Inflammatory macrophage (primary cell): ENCODE data around the gene ICE2.

ENCODE experiments used
- DNase-seq, 2 donors: peaks; one replicate each; pipeline ENCODE4 v3.0.0-alpha.2; 2020 to 2022

Gene ICE2

GRCh38 chr15:60385620-60386552 lies 93.1 kb downstream of the ICE2 start:
- no peak for DNase-seq

- no peak for DNase-seq
Observed at GRCh38 chr15:60384526-60385126, 94.3 kb downstream of the ICE2 start.

GRCh38 chr15:60384053-60384452 lies 94.9 kb downstream of the ICE2 start:
- no peak for DNase-seq

DNA sequence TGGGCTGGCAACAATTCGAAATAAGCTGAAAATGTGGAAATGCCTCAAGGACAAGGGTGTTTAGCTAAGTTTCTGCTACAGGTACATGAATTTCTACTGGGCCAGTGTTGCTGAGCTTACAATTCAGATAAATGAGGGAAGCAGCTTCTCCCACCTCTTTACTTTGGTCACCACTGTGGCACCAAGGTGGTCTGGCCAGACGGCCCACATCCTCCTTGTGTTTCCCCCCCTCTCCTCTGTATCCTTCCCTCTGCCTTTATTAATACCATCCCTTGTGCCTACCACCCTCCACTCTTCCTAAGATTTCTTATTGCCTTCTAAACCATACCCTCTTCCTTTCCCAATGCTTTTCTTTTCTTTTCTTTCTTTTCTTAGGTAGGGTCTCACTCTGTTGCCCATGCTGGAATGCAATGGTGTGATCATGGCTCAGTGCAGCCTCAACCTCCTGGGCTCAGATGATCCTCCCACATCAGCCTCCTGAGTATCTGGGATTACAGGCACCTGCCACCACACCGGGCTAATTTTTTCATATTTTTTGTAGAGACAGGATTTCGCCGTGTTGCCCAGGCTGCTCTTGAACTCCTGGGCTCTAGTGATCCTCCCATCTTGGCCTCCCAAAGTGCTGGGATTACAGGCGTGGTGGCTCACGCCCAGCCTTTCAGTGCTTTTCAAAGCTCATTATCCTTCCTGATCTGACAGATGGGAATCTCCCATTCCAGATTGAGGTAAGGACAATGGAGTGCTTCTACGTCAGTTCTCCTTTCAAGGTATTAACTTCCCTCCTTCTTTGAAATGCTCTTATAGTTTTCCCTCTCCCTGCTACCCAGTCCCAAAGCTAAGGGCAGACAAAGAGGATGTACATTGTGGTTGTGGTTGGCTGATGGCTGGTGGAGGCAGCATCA lies 95.9 kb downstream of the ICE2 start:
- no peak for DNase-seq

DNA sequence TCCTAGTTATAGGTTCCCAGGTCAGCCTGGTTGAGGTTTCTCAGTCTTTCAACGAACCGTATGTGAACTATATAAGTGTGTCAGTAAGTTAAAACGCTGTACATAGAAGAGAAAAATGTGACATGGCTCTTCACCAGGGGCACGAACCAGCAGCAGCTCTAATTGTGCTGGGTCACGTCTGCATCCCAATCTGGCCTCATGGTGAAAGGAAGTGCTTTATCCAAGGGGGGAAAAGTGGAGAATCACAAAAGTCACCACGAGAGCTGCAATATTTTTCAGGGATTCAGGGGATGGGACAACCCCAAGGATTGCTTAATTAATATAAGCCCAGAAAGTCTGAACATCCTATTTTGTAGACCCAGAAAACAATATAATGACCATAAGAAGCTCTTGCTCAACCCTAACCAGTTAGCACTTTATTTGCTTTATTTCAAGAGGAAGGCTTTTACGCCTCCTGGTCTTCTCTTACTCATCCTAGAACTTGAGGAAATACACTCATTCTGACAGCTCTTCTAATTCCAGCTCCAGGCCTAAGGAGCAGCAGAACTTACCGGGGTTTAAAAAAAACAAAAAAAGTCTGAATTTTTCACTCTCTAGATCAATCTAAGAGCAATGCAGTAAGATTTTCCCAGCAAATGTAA lies 97.7 kb downstream of the ICE2 start:
- peak in 1 of 2 donors; percentile 42 for DNase-seq

- DNase-seq, result no peak
Observed at GRCh38 chr15:60379525-60380274, 99.2 kb downstream of the ICE2 start.

- no peak for DNase-seq
Observed at GRCh38 chr15:60379185-60379524, 99.8 kb downstream of the ICE2 start.

DNA sequence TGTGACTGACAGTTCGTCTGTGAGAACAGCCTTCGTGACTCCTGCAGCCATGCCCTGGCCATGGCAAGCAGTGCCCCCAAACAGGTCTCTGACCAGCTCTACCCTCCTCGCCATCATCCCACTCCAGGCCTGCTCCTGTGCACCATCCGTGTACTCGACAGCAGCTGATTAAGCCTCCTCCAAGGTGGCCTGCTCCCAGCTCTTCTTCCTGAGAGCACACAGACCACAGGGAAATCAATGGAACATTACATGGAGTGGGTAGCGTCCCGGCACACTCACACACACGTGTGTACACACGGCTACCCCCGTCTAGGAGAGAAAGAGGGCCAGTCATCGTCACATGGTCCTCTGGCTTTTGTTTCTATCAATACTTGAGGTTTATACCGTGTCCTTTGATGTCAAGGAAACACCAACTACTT lies 102.3 kb downstream of the ICE2 start:
- DNase-seq, result no peak

GRCh38 chr15:60375306-60375705 lies 103.6 kb downstream of the ICE2 start:
- DNase-seq, result no peak

DNA sequence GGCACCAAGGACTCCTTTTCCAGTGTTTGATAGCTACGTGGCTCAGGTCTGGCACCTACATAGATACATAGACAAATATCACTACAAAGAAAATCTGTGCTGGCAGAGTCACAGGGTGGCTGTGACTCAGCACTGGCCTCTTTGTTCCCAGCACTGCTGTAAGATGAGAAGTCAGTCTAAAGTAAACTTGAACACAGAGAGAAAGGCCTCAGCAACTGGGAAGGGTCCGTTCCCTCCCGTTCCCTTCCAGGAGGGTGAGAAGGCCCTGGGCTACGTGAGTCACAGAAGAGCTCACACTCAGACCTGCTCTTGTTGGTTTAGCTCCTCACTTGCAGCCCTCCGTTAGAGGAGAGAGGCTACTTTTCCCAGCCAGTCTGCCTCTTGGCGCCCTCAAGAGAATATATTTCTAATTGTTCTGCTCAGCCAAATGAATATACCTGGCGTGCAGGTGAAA lies 104.3 kb downstream of the ICE2 start:
- no peak for DNase-seq

DNA sequence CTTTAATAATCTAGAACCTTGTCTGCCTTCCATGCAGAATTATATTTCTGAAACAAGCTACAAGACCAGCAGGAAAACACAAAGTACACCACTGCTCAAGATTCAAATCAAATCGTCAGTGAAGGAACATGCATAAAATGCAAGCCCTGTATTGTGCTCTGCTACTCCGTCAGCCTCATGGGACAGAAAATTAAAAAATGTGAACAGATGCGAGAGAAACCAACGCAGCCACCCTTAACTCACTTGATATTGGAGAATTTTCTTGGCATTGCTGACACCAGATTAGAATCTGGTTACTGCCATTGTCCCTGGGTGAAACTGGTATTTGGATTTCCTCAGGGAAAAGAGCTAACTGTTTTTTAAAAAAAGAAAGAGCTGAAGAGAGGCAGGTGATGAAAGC lies 104.7 kb downstream of the ICE2 start:
- DNase-seq, result no peak

GRCh38 chr15:60373745-60374144 lies 105.2 kb downstream of the ICE2 start:
- no peak for DNase-seq

- no peak for DNase-seq
Observed at GRCh38 chr15:60373327-60373726, 105.6 kb downstream of the ICE2 start.

DNA sequence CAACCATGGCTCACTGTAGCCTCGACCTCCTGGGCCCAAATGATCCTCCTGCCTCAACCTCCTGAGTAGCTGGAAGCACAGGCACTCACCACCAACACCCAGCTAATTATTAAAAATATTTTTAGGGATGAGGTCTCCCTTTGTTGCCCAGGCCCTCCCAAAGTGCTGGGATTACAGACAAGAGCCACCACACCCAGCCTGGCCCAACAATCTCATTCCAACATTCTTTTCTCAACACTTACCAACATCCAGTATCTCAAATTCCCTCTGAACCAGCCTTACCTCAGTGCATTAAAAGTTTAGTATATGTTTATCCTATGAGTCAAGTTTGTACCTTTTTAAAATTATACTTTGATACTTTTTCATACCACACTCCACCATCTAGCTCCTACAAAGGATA lies 106.2 kb downstream of the ICE2 start:
- DNase-seq, result no peak

- DNase-seq, result no peak
Observed at GRCh38 chr15:60372227-60372626, 106.7 kb downstream of the ICE2 start.

DNA sequence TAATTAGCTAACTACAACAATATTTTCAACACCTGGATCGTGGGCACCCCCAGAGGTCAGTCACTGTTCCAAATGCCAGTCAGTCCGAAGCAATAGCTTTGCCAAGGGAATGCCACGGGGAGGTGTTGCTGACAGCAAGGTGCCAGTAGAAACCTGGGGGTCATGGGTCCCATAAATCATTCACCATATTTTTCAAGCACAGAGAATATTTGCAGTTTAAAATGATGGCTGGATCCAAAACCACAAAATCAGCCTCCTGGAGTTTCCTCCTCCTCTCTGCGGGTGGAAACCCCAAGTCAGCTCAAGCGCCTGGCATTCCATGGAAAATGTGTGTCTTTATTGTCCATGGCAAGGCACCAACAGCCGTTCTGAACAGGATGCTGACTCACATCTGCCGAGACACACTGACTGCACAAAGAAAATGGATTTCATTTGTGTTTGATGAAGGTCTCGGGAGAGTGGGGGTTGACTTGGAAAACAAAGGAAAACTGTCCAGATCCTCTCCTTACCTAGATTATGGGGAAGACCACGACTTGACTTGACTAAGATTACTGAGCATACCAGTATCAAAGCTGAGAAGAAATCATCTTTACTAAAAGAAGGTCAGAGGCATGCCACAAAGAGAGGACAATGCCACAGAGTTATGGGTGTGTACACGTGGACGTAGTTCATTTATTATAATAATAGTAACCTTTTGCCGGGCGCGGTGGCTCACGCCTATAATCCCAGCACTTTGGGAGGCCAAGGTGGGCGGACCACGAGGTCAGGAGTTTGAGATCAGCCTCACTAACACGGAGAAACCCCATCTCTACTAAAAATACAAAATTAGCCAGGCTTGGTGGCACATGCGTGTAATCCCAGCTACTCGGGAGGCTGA lies 107.5 kb downstream of the ICE2 start:
- DNase-seq, result no peak

GRCh38 chr15:60370869-60371136 lies 108.1 kb downstream of the ICE2 start:
- DNase-seq, result no peak

DNA sequence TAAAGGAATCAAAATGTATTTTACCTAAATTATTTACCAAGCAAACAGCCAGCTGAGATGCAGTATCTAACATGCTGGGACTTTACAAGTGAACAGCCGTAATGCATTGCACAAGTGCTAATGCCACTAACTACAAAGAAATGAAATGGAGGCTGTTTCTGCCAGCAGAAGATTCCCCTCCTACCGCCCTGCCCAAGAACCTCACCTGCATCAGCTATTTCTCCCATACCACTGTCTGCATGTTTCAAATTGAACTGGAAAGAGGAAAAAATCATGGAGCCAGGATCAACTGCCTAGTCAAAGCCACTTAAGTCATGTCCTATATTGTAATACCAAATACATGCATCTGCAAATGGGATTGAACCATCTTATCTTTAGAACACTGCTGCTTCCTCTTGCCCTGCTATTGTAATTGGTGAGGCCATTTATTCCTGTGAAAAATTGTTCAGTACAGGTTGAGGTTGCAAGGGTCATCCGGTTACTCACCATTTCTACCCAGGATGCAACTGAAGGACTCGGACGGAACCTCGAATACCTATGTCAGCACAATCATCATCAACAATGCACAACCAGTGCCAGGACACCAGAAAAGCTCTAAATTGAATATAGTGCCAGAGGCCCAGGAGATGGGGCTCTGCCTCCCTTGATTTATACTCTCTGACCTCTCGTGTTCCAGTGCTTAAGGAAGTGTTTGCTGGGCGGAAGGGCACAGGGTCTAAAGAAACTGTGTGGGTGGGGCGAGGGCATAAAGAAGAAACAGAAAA lies 108.7 kb downstream of the ICE2 start:
- DNase-seq, result peak in 1 of 2 donors; percentile 31

DNA sequence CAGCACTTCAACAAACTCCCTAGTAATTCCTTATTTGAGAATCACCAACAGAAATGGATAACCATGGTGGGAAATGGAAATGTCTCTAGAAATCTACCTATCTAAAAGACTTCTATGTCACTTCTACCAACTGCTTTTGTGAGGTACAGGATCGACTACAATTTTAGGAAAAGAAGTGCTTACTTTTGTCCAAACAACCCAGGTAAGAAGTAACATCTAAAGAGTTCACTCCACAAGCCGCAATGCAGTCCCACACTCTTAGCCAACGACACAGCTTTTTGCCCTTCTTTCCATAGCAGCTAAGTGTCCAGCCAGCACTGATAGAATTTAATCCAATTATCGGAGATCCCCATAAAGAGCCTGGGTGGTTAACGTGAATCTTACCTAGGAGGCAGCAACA lies 109.2 kb downstream of the ICE2 start:
- no peak for DNase-seq
